ENCODE measurements around the gene IER5L. TPM values are rescaled to one million over a fixed set of nuclear protein-coding genes. Genes with fewer than 3 reads are reported as not detected.
A peak's percentile ranks its signal among the peaks of the same experiment; 100 is the strongest.

IER5L gene
- total and polyA plus RNA-seq, 2 donors (not counting 3 experiments of a cell fraction or from before 2014, with no cell fraction given), result 5.3 to 12.3 TPM

DNA sequence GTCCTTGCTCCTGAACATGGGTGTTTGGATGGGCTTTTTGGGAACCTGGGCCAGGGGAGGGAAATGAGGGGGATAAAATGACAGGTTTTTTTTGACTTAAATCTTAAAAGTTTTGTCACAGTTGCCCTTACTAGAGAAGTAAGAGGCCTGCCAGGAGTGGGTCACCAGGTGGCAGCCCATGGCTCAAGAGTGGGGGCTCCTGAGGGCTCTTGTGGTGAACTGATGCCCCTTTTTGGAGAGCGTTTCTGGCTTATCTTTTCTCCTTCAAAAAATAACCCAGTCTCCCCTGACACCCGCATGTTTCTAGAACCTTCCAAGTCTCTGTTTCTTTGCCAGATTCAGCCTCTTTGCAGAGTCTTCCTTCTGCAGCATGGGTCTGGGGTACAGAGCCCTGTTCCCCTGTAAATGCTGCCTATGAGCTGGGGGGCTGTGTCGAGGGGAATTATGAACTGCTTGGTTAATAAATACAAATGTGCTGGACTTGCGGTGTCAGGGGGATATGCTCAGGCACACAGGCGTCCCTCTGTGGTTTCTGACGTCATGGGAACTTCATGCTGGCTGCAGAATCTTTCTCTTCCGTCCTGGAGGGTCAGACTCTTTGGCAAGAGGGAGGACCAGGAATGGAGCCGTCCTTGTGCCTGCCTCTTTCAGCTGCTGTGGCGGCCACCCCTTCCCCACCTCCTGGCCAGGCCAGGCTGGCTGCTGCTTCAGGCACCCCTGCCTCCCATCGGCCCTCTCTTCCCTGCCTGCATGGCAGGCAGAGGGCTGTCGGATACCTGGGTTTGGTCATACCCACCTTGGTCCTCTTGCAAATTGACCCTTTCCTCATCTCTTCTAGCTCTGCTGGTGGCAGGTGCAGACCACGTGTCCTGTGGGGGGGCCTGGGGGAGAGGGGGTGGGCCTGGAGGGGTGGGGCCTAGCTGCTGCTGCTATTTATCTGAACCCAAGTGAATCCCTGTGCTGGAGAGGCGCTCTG, 36.7 kb downstream of the IER5L start:
- BruUV-seq (replicated peaks), result TSS peak; percentile 79
- H3K36me3 ChIP-seq (ENCODE audit: control insufficient read depth in 2 of 2, extremely low read depth in 1 of 2, insufficient read depth in 2 of 2, low read length in 2 of 2), result peaks cover 6 to 7% of the 10 kb centered on the region in 2 experiments
- ChIA-PET CTCF (interaction anchor here (1.3 to 9.5 kb wide), 13 partner anchors 10 to 483 kb away, joined by 4 to 287 read pairs (median 14); partner anchors contain the start of genes C9orf50, CRAT, IER5L and NTMT1), POLR2A (interaction anchor here (0.5 to 2.8 kb wide), 3 partner anchors 33 to 50 kb away, joined by 3 to 39 read pairs (median 14); partner anchors contain the start of gene IER5L)
- H3K9me1 ChIP-seq (replicated peaks; ENCODE audit: control insufficient read depth, extremely low read depth, insufficient read depth, low read length), result no peaks in the 10 kb centered on the region
- DNase-seq (ENCODE audit: low read depth, low spot score) (peak; percentile 91), FAIRE-seq (peak; percentile 97)
- H3K79me2 ChIP-seq (ENCODE audit: control insufficient read depth, insufficient read depth, low read length), result peaks cover 4% of the 10 kb centered on the region
- H3K27ac ChIP-seq (ENCODE audit: insufficient read depth, low read depth, low read length), result peak overlapping the region; percentile 99
- dilution Hi-C loops (cut with MboI; ENCODE audit: extremely low pct_ligation_motif_present, low sequenced_read_pairs) (no loop called here), intact Hi-C loops (cut with micrococcal nuclease) (loop anchor here (2.0 kb wide), 1 partner anchor 61 kb away; no protein-coding TSS in a partner anchor)
- H3K4me2 ChIP-seq (ENCODE audit: insufficient read depth, low read length), result peak overlapping the region; percentile 28
- H3K9ac ChIP-seq (replicated peaks; ENCODE audit: extremely low read depth, insufficient read depth, low read length), result peak overlapping the region; percentile 99
- TF ChIP-seq GATA2 (IDR thresholded peaks at IDR 0.05; ENCODE audit: insufficient read depth, insufficient read length, low read depth, low read length) (no peak), FOS (IDR thresholded peaks at IDR 0.05; ENCODE audit: borderline replicate concordance, insufficient read depth, low read length) (peak; percentile 23), MYC (IDR thresholded peaks at IDR 0.05; ENCODE audit: low read depth, low read length) (no peak), EZH2 (IDR thresholded peaks at IDR 0.05; ENCODE audit: borderline replicate concordance, low read depth, low read length, severe bottlenecking) (no peak), JUN (IDR thresholded peaks at IDR 0.05; ENCODE audit: borderline replicate concordance, insufficient read depth, insufficient read length, low read depth) (peak; percentile 65), POLR2A (IDR thresholded peaks at IDR 0.05; ENCODE audit: low read depth, low read length) (peak; percentile 20), POLR2AphosphoS5 (IDR thresholded peaks at IDR 0.05; ENCODE audit: insufficient read depth, low read depth, low read length) (no peak)
- TF ChIP-seq, protein P1, sequence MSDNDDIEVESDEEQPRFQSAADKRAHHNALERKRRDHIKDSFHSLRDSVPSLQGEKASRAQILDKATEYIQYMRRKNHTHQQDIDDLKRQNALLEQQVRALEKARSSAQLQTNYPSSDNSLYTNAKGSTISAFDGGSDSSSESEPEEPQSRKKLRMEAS (IDR thresholded peaks at IDR 0.05; ENCODE audit: insufficient read depth, insufficient read length), result no peak
- TF ChIP-seq, protein P2, sequence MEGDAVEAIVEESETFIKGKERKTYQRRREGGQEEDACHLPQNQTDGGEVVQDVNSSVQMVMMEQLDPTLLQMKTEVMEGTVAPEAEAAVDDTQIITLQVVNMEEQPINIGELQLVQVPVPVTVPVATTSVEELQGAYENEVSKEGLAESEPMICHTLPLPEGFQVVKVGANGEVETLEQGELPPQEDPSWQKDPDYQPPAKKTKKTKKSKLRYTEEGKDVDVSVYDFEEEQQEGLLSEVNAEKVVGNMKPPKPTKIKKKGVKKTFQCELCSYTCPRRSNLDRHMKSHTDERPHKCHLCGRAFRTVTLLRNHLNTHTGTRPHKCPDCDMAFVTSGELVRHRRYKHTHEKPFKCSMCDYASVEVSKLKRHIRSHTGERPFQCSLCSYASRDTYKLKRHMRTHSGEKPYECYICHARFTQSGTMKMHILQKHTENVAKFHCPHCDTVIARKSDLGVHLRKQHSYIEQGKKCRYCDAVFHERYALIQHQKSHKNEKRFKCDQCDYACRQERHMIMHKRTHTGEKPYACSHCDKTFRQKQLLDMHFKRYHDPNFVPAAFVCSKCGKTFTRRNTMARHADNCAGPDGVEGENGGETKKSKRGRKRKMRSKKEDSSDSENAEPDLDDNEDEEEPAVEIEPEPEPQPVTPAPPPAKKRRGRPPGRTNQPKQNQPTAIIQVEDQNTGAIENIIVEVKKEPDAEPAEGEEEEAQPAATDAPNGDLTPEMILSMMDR (IDR thresholded peaks at IDR 0.05; ENCODE audit: extremely low read depth in 1 of 2, insufficient read depth in 1 of 2, low read depth in 1 of 2, low read length in 2 of 2), result no peak
- peaks cover 58% of the 10 kb centered on the region for H3K4me1 ChIP-seq (ENCODE audit: control insufficient read depth, extremely low read depth, insufficient read depth, low read length)
- no peak overlapping the region for H3K4me3 ChIP-seq (replicated peaks in 1 of 3; ENCODE audit: insufficient read depth in 1 of 3, low read depth in 1 of 3, low read length in 3 of 3)
- no peak overlapping the region for H2AFZ ChIP-seq (ENCODE audit: low read depth, low read length)
- no peaks in the 10 kb centered on the region for H4K20me1 ChIP-seq (replicated peaks; ENCODE audit: control insufficient read depth, extremely low read depth, insufficient read depth, low read length)
- H3K27me3 ChIP-seq (ENCODE audit: control insufficient read depth in 2 of 2, insufficient read depth in 2 of 2, low read length in 2 of 2), result no peaks in the 10 kb centered on the region
- H3K9me3 ChIP-seq (replicated peaks; ENCODE audit: control insufficient read depth, insufficient read depth, low read length), result no peaks in the 10 kb centered on the region

Data from endothelial cell of umbilical vein (primary cell).